ENCODE data around the gene PUS7L.
"Not testable (repeated sequence)": the region's sequence is repeated elsewhere in the genome, so short reads cannot be mapped to it uniquely, and the experiment has no call there.

The PUS7L gene

DNA sequence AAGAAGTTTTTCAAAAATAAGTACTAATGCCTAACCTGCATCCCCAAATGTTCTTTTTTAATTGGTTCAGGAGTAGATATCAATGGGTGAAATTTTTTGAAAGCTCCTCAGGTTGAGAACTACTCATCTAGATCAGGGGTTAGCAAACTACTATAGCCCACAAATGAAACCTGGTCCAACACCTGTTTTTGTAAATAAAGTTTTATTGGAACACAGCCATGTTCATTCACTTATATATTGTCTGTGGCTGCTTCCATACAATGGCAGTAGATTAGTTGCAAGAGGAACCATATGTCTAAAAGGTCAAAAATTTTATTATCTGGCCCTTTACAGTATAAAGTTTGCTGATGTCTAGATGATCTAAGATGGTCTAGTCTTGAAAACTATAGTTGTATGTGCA is 13.8 kb downstream of the PUS7L start:
- no peak for DNase-seq

DNA sequence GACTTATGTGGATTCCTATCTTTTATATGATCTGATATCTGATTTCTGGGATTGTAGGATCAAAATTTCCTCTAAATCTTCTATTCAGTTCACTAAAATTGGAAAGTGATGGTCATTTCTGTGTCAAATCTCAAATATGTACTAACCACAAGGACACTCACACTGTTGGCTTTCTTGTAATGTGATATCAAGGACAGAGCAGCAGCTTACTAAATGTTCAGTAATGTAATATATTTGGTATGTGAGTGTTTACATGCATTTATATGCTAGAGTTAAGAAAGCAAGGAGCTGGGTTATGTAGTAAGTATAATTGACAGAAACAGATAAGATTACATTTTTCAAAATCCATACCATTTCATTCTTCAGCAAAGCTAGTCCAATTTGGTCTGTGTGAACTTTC is 16.5 kb downstream of the PUS7L start:
- no peak for DNase-seq

DNA sequence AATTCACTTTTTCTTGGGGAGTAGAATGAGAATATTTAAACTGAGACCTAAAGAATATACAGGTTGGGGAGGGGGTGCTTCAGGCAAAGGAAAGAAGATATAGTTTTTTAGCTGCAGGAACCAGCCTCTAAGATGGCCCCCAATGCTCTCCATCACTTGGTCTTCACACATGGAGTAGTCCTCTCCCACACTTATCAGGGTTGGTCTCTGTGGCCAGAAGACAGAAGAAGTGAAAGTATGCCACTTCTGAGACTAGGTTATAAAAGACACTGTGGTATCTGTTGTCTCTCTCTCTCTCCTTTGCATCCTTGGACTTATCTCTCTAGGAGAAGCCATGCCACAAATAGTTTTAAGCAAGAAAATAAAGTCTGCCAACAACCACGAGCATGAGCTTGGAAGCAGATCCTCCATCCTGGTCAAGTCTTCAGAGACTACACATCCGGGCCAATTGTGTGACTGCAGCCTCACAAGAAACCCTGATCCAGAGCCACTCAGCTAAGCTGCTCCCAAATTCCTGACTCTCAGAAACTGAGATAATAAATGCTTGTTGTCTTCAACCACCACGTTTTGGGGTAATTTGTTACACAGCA is 18.0 kb downstream of the PUS7L start:
- DNase-seq, result no peak

DNA sequence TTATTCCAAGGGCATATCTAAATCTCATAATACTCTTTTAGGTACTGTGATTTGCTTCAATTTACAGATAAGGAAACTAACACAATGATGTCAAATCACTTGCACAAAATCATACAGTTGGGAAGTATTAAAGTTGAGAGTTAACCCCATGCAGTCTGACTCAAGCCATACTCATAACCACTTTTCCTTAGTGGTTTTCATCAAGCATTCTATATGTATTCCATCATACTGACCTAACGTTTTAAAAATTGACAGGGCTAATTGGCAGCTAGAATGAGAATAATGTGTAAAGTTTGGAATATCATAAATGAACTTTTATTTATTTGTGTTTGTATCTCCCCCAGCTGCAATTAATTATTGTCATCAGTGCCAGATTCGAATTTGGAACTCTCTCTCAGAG is 20.9 kb downstream of the PUS7L start:
- no peak for DNase-seq

DNA sequence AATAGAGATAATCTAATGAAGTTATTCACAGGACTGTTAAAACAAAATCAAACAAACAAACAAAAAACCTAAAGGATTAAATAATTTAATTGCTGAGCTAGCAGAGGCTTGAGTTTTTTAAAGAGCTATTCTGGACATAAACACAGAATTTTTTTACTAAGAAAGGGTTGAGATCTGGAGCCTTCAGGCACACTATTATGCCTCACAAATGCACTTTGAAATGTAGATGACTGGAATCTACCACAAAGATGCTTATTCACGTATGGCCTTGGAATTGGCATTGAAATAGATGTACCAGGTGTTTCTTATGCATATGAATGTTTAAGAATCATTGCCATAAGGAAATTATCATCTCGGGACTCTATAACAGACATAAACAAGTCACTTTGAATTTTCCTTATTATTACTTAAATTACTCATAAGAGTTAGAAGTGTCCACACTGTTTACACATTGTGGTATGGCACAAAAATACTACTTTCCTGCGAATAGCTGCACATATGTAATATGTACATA is 21.6 kb downstream of the PUS7L start:
- no peak for DNase-seq

DNA sequence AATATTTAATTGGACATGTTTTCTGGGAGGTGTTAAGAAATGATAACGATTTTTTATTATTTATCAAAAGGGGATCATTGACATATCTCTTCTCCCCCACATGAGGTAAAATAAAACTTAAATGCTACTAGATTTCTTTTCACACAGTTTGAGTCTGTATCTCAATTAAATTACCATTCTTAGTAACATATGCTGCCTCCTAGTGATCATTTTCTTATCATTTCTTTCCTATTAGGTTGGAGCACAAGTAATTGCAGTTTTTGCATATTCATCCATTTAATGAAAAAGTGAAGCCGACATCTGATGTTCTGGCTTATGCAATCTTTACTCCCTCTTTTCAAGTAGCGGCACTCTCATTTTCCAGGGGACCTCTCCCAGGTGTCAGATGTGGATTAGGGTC is 24.9 kb downstream of the PUS7L start:
- DNase-seq, result no peak

DNA sequence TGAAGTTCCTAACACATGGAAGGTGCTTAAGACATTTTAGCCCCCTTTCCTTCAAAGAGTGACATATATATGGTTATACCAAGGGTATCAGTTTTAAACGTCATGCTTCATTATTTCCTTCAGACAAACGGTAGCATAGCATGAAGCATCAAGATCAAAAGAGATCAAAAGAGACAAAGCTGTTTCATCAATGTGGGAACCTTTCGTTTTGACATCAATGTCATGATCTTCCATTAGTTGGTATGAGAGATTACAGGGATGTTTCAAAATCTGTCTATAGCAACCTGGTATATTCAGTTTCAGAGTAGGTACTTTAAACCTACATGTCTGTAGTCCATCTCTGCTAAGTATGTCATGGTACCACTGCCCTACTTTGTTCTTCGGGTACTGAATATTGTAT is 28.3 kb downstream of the PUS7L start:
- no peak for DNase-seq

DNA sequence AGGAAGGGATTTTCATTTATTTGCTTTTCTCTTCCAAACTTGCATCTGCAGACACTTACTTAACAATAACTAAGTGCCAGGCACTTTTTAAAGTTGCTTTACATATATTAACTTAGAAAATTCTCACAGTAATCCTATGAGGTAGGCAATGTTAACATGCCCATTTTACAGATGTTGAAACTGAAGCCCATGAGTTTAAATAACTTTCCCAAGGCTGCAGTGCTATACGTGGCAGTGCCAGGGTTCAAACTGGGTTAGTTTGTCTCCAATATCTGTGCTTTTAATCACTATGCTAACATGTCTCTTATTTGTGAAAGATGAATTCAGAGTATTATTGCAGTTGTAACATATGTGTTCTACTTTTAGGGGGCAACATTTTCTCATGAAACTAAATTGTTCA is 29.9 kb downstream of the PUS7L start:
- DNase-seq, result no peak

DNA sequence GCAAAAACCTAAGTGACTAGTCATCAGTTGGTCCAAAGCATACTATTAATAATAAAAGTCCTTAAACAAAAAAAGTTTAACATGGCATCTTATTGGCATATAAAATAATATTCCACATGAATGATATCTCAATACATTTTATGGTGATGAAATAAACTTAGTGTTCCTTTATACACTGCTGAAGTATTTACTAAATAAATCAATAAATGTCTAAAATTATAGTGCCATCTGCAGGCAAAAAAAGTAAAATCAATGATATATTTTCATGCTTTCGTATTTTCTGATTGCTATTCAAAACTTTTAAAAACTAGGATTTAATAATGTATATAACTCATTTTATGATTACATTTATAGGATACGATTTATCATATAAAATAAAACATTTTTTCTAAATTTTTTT is 30.5 kb downstream of the PUS7L start:
- no peak for DNase-seq

DNA sequence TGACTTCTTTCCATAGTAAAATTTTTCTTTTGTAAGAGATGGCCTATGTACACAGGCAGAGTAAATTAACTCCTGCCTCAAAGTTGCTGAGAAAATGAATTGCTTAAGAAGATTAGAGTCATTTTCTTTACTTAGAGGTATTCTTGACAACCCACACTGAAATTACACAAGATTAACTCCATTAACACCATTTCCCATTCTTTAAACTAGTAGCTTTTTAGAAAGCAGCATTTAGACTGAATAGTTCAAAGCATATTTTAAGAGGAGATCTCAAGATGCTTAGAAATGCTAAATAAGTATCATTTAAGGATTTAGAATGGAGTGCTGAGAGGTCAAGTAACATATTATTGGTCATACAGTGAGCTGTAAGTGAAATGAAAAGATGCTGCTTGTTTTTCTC is 35.5 kb downstream of the PUS7L start:
- no peak for DNase-seq

DNA sequence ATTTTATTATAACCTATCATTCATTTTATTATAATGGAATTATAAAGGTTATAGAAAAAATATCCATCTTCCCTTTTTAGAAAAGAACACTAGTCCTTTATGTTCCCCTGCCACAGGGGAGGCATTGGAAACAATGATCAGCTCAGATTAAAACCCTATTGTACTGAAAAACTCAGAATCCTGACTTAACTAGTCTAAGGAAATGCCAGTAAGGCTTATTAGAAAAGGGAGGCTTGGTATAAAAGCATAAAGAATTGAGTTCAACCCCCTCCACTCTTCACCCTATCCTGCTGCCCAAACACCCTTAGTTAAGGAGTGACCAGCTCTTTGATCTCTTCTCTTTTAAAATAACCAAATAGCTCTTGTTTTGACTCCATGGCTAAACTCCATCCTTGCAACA is 36.0 kb downstream of the PUS7L start:
- DNase-seq, result no peak

DNA sequence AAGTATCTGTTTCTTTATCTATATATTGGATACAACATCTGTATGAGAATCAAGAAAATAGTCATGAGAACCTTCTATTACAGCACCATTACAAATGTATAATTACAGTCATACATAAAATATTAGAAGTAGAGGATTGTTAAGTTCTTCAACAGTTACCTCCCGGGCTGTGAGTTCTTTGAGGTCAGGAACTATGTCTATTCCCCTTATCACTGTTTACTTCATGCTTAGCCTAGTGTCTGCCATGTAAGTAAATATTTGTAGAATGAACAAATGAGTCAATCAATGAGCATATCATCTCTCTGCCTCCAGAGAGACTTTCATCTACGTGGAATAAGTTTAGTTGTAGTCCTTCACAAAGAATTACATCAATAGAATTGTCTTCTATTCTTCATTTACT is 47.2 kb downstream of the PUS7L start:
- DNase-seq, result no peak

DNA sequence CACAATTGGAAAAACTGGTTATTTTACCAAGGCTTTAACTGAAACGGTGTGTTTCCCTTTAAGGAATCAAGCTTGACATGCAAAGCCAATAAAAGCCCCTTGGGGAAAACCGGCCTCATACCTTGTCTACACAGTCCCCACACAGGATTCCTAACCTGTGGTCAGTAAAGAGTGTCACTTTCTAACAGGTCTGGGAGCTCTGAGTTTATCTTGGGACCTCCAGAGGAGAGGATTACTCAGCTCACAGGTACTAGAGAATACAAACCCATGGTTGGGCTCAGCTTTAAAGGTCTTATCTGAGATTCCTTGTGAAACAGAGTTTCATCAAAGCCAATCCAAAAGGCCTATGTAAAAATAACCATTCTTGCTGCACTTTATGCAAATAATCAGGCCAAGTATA is 54.8 kb downstream of the PUS7L start:
- not testable (repeated sequence) for DNase-seq

DNA sequence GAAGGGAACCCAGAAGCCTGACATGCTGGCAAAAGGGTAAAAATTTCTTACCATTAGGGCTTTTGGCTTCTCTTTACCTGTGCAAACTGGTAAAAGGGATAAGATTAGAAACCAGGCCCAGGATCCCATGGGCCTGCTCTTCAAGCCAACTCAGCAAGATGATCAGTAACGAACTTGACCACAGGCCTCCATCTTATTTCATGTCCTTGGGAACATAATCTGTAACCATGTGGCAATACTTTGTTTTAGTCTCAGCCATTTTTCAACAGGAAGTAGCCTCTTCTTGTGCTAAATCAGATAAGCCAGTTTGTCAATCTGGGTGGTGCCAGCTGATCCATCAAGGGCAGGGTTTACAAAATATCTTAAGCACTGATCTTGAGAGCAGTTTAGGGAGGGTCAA is 57.4 kb downstream of the PUS7L start:
- not testable (repeated sequence) for DNase-seq

DNA sequence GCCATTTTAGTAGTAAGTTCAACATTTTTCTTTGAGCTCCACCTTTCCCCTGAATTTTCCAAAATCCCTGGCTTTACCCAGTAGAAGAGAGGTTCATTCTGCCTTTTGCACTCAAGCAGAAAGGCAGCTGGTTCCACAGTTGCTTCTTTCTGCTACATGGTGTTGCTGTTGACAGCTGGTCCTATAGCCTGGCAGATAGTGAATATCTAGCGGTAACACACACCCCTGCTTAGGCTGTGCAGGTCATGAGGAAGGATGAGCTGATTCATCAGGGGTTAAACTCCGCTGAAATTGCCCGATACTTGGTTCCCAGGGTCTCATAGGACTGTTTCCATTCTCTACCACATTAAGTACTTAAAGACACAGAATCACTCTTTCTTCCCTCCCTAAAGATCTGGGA is 62.4 kb downstream of the PUS7L start:
- no peak for DNase-seq

DNA sequence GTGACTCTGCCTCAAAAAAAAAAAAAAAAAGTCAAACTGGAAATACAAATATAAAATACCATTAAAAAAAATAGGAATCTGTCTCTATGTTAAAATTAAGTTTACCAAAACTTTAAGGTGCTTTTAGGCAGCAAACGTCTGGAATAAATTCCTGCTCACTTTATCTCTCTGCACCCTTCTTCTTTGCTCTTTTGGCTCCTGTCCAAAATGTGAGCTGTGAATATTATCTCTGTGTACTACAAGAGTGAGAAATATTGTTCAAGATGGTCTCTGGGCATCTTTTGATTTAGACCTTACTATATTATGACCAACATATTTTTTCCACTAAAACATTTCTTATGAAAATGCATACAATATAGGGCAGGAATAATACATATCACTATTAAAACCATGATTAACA is 63.7 kb downstream of the PUS7L start:
- no peak for DNase-seq

DNA sequence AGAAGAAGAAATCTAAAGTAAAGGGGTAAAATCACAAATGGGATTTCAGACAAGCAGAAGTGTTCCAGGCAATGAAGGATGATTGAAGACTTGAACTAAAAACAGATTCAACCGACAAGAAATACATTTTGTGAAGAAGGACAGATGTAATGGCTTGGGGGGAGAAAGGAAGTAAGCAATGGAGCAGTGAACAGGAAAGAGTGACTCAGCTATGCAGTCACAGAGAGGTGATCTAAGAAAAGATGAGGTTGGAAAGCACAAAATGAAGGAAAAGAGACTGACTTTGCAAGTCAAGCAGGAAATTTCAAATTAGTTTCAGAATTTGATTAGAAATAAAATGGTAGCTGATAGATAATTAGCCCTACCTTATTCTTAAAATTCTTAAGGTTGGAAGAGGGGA is 66.5 kb downstream of the PUS7L start:
- DNase-seq, result no peak

DNA sequence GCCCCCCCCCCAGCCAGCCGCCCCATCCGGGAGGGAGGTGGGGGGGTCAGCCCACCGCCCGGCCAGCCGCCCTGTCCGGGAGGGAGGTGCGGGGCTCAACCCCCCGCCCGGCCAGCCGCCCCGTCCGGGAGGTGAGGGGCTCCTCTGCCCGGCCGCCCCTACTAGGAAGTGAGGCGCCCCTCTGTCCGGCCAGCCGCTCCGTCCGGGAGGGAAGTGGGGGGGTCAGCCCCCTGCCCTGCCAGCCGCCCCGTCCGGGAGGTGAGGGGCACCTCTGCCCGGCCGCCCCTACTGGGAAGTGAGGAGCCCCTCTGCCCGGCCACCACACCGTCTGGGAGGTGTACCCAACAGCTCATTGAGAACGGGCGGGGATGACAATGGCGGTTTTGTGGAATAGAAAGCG is 73.1 kb downstream of the PUS7L start:
- DNase-seq, result not testable (repeated sequence)

DNA sequence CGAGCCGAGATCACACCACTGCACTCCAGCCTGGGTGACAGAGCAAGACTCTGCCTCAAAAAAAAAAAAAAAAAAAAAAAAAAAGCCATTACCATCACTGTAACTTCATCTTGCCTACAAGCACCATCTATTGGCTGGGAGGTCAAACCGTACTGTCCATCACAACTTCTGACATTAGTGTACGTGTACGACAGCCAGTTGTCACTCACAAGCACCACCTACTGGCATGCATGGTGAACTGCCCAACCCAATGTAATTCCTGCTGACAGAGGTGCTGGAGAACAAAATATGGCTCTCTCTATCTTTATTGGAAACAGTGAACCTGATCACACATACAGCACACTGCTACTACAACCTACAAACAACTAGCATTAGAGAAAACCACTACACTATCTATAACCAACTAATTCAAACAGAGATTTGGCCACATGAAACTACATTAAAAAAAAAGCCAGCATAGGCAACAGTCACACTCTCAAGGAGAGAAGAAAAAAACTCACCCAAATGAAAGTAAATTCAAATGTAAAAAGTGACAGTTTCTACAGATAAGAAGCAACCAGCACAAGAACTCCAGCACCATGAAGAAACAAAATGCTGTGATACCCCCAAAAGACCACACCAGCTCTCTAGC is 82.3 kb downstream of the PUS7L start:
- DNase-seq, result no peak

DNA sequence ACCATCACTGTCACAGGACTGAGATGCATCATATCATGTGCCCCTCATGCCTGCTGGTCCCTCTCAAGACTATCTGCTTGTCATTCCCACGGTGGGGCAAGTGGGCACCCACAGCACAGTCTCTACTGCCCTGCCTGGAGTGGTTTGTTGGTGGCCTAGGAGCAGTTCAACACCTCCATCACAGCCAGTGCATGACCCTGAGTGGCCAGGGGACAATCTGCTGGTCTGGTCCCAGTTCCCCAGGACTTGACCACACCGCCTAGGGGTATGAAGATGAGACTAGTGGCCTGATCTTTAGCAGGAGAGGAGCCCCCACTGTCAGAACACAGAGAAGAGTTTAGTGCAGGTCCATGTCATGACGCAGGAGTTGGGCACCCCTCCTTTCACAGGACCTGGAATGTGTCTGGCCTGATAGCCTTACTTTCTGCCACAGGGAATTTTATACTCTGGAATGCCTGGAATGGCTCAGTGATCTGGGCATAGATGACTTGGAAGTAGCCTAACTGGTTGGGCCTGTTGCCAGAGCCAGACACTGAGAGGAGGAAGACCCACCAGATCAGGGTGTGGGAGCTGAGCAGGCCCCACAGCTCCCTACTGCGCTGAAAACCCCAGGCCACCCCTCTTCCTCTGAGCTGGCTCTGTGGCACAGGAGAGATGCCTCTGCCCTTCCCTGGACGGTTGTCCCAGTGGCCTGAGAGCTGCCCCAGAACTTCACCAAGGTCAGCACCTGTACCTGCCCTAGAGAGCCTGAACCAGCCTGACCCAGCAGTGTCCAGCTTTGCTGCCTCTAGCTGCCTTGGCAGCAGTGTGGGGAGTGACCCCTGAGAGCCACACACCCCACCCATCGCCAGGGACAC is 83.3 kb downstream of the PUS7L start:
- no peak for DNase-seq

DNA sequence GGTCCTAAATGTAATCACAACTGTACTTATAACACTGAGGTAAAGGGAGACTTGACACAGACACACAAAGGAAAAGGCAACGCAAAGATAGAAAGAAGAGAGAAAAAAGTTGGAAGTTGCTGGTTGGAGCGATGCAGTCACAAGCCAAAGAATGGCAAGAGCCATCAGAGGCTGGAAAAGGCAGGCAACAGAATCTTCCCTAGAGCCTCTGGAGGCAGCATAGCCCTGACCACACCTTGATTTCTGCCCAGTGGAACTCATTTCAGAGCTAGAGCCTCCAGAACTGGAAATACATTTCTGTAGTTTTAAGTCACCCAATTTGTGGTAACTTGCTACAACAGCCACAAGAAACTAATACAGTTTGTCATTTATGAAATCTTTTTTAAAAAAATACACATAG is 89.2 kb downstream of the PUS7L start:
- no peak for DNase-seq

All from hippocampal formation (tissue), 2 donors.